Parathyroid adenoma (tissue), 2 donors: Measurements from ENCODE around the gene HIC1.

Experiments
- H2AFZ ChIP-seq: fragments of 300-600 bp; sonication (generic); one replicate; pipeline ENCODE4 v1.7.0; 2017; ENCODE audit warnings: antibody characterized with exemption, mild to moderate bottlenecking
- H3K27ac ChIP-seq: fragments of 300-600 bp; sonication (generic); one replicate; pipeline ENCODE4 v1.7.0; 2017
- H3K27me3 ChIP-seq: fragments of 300-600 bp; sonication (generic); one replicate; pipeline ENCODE4 v1.7.0; 2017; ENCODE audit warnings: low read length; ENCODE audit not compliant: control insufficient read depth, insufficient read depth
- H3K36me3 ChIP-seq: fragments of 300-600 bp; sonication (generic); one replicate; pipeline ENCODE4 v1.7.0; 2017; ENCODE audit warnings: low read length; ENCODE audit not compliant: control insufficient read depth, insufficient read depth
- H3K4me1 ChIP-seq: fragments of 300-600 bp; sonication (generic); one replicate; pipeline ENCODE4 v1.7.0; 2017; ENCODE audit warnings: control low read depth
- H3K4me2 ChIP-seq: fragments of 300-600 bp; sonication (generic); one replicate; pipeline ENCODE4 v1.7.0; 2017; ENCODE audit warnings: low read length
- H3K4me3 ChIP-seq: fragments of 300-600 bp; sonication (generic); one replicate; pipeline ENCODE4 v1.7.0; 2017; ENCODE audit warnings: low read depth, low read length
- H3K79me2 ChIP-seq: fragments of 300-600 bp; sonication (generic); one replicate; pipeline ENCODE4 v1.7.0; 2017; ENCODE audit warnings: control low read depth
- H3K9ac ChIP-seq: fragments of 300-600 bp; sonication (generic); one replicate; pipeline ENCODE4 v1.7.0; 2017; ENCODE audit warnings: mild to moderate bottlenecking
- H3K9me3 ChIP-seq: fragments of 300-600 bp; sonication (generic); one replicate; pipeline ENCODE4 v1.7.0; 2017; ENCODE audit warnings: low read length; ENCODE audit not compliant: control insufficient read depth
- CTCF ChIP-seq: fragments of 300-600 bp; sonication (generic); IDR thresholded peaks from one replicate; pipeline ENCODE4 v1.7.0; 2017; ENCODE audit warnings: antibody characterized with exemption, mild to moderate bottlenecking
- donor health status: primary hyperparathyroidism.

The HIC1 gene

GRCh38 chr17:2017274-2017941 lies 37.5 kb upstream of the HIC1 start:
- Histone ChIP-seq H3K9ac (no peak overlapping the region), H3K36me3 (no peaks in the 10 kb centered on the region), H3K79me2 (no peaks in the 10 kb centered on the region), H2AFZ (no peak overlapping the region), H3K27ac (no peak overlapping the region), H3K9me3 (no peaks in the 10 kb centered on the region), H3K27me3 (no peaks in the 10 kb centered on the region), H3K4me1 (peaks cover 8% of the 10 kb centered on the region), H3K4me3 (no peak overlapping the region), H3K4me2 (peak overlapping the region; percentile 65)
- no peak for TF ChIP-seq CTCF

GRCh38 chr17:2018716-2019510 lies 36.0 kb upstream of the HIC1 start:
- Histone ChIP-seq H3K79me2 (no peaks in the 10 kb centered on the region), H3K9me3 (no peaks in the 10 kb centered on the region), H3K4me1 (peaks cover 8% of the 10 kb centered on the region), H3K27me3 (no peaks in the 10 kb centered on the region), H3K27ac (no peak overlapping the region), H2AFZ (no peak overlapping the region), H3K9ac (no peak overlapping the region), H3K36me3 (no peaks in the 10 kb centered on the region), H3K4me2 (no peak overlapping the region), H3K4me3 (no peak overlapping the region)
- no peak for TF ChIP-seq CTCF

- no peak overlapping the region for H3K9ac ChIP-seq
- no peaks in the 10 kb centered on the region for H3K79me2 ChIP-seq
- H3K9me3 ChIP-seq, result no peaks in the 10 kb centered on the region
- TF ChIP-seq CTCF, result no peak
- H3K4me3 ChIP-seq, result no peak overlapping the region
- H3K4me2 ChIP-seq, result no peak overlapping the region
- no peaks in the 10 kb centered on the region for H3K36me3 ChIP-seq
- no peak overlapping the region for H2AFZ ChIP-seq
- no peak overlapping the region for H3K27ac ChIP-seq
- H3K4me1 ChIP-seq, result peaks cover 8% of the 10 kb centered on the region
- no peaks in the 10 kb centered on the region for H3K27me3 ChIP-seq
These were observed 35.2 kb upstream of the HIC1 start for GRCh38 chr17:2019723-2020122.

GRCh38 chr17:2020721-2021120 lies 34.2 kb upstream of the HIC1 start:
- no peak overlapping the region for H3K4me2 ChIP-seq
- H3K27me3 ChIP-seq, result no peaks in the 10 kb centered on the region
- no peak overlapping the region for H3K9ac ChIP-seq
- H2AFZ ChIP-seq, result no peak overlapping the region
- H3K4me1 ChIP-seq, result peaks cover 8% of the 10 kb centered on the region
- H3K36me3 ChIP-seq, result no peaks in the 10 kb centered on the region
- TF ChIP-seq CTCF, result no peak
- no peak overlapping the region for H3K27ac ChIP-seq
- no peaks in the 10 kb centered on the region for H3K79me2 ChIP-seq
- H3K4me3 ChIP-seq, result no peak overlapping the region
- no peaks in the 10 kb centered on the region for H3K9me3 ChIP-seq
